H9 (cell line): ENCODE data around the gene ERCC2. TPM values are rescaled to one million over a fixed set of nuclear protein-coding genes. Genes with fewer than 3 reads are reported as not detected.
"Not testable (repeated sequence)": the region's sequence is repeated elsewhere in the genome, so short reads cannot be mapped to it uniquely, and the experiment has no call there.

Experiments used
- DNase-seq: peaks from one replicate; pipeline ENCODE4 v3.0.0-alpha.2; 2017
- H2AFZ ChIP-seq: one replicate; pipeline ENCODE4 v1.6.1; 2013; ENCODE audit warnings: mild to moderate bottlenecking, low read length, control low read depth, moderate library complexity
- H2AK5ac ChIP-seq: 2 replicates; pipeline ENCODE4 v1.6.1; 2013; ENCODE audit warnings: low read length, control low read depth, mixed read lengths; ENCODE audit not compliant: insufficient read length
- H2BK120ac ChIP-seq: one replicate; pipeline ENCODE4 v1.6.1; 2013; ENCODE audit warnings: low read depth, mild to moderate bottlenecking, low read length, control low read depth, inconsistent platforms; ENCODE audit not compliant: poor library complexity, severe bottlenecking
- H2BK12ac ChIP-seq: 2 replicates; pipeline ENCODE4 v1.6.1; 2013; ENCODE audit warnings: low read length, control low read depth, mixed read lengths, low read depth; ENCODE audit not compliant: insufficient read length
- H2BK15ac ChIP-seq: 2 replicates; pipeline ENCODE4 v1.6.1; 2013; ENCODE audit warnings: low read depth, low read length, control low read depth
- H2BK20ac ChIP-seq: one replicate; pipeline ENCODE4 v1.6.1; 2013; ENCODE audit warnings: low read depth, mild to moderate bottlenecking, low read length, control low read depth, inconsistent platforms; ENCODE audit not compliant: poor library complexity, severe bottlenecking
- H2BK5ac ChIP-seq: 2 replicates; pipeline ENCODE4 v1.6.1; 2013; ENCODE audit warnings: low read length, control low read depth, mixed read lengths; ENCODE audit not compliant: insufficient read length
- H3K14ac ChIP-seq: 2 replicates; pipeline ENCODE4 v1.6.1; 2013; ENCODE audit warnings: low read length, control low read depth; ENCODE audit not compliant: insufficient read depth
- H3K18ac ChIP-seq: 2 replicates; pipeline ENCODE4 v1.6.1; 2013; ENCODE audit warnings: low read depth, mild to moderate bottlenecking, mixed read lengths, low read length, control low read depth; ENCODE audit not compliant: insufficient read length
- H3K23ac ChIP-seq: 2 replicates; pipeline ENCODE4 v1.6.1; 2013; ENCODE audit warnings: low read length, control low read depth, mixed read lengths, low read depth; ENCODE audit not compliant: insufficient read length
- H3K23me2 ChIP-seq: 2 replicates; pipeline ENCODE4 v1.6.1; 2013; ENCODE audit warnings: low read depth, mild to moderate bottlenecking, mixed read lengths, low read length, control low read depth; ENCODE audit not compliant: insufficient read length, poor library complexity, severe bottlenecking
- H3K27ac ChIP-seq: 2 replicates; pipeline ENCODE4 v1.5.1; 2013; ENCODE audit warnings: low read length, control low read depth, mixed read lengths, low read depth; ENCODE audit not compliant: insufficient read length
- H3K27me3 ChIP-seq: 2 replicates; pipeline ENCODE4 v1.6.1; 2013; ENCODE audit warnings: low read length, control low read depth, inconsistent platforms; ENCODE audit not compliant: insufficient read depth
- H3K4ac ChIP-seq: 2 replicates; pipeline ENCODE4 v1.6.1; 2013; ENCODE audit warnings: low read depth, mild to moderate bottlenecking, control low read depth, inconsistent platforms, low read length, moderate library complexity
- H3K4me1 ChIP-seq: 2 replicates; pipeline ENCODE4 v1.6.1; 2013; ENCODE audit warnings: low read length, control low read depth, inconsistent platforms; ENCODE audit not compliant: insufficient read depth
- H3K4me2 ChIP-seq: 2 replicates; pipeline ENCODE4 v1.6.1; 2013; ENCODE audit warnings: low read length, control low read depth, mixed read lengths; ENCODE audit not compliant: insufficient read length, insufficient read depth
- H3K56ac ChIP-seq: 2 replicates; pipeline ENCODE4 v1.6.1; 2013; ENCODE audit warnings: low read depth, mild to moderate bottlenecking, mixed read lengths, low read length, control low read depth; ENCODE audit not compliant: insufficient read length
- H3K79me1 ChIP-seq: 2 replicates; pipeline ENCODE4 v1.6.1; 2013; ENCODE audit warnings: low read depth, mild to moderate bottlenecking, moderate library complexity, low read length, control low read depth, inconsistent platforms; ENCODE audit not compliant: insufficient read depth, poor library complexity, severe bottlenecking
- H3K79me2 ChIP-seq: 2 replicates; pipeline ENCODE4 v1.6.1; 2013; ENCODE audit warnings: low read length, control low read depth, inconsistent platforms; ENCODE audit not compliant: insufficient read depth
- H3K9ac ChIP-seq: 2 replicates; pipeline ENCODE4 v1.6.1; 2013; ENCODE audit warnings: low read length, control low read depth, mixed read lengths; ENCODE audit not compliant: insufficient read length; ENCODE audit errors: extremely low read depth
- H3K9me3 ChIP-seq: one replicate; pipeline ENCODE4 v1.6.1; 2013; ENCODE audit warnings: low read depth, low read length, inconsistent platforms; ENCODE audit not compliant: control insufficient read depth
- H3T11ph ChIP-seq: one replicate; pipeline ENCODE4 v1.6.1; 2013; ENCODE audit warnings: mild to moderate bottlenecking, low read length, control low read depth, inconsistent platforms
- H4K20me1 ChIP-seq: one replicate; pipeline ENCODE4 v1.6.1; 2013; ENCODE audit not compliant: control insufficient read depth, insufficient read length, insufficient read depth
- H4K5ac ChIP-seq: 2 replicates; pipeline ENCODE4 v1.6.1; 2013; ENCODE audit warnings: low read depth, mild to moderate bottlenecking, mixed read lengths, low read length, control low read depth; ENCODE audit not compliant: insufficient read length
- H4K8ac ChIP-seq: replicated peaks from 2 replicates; pipeline ENCODE4 v1.6.1; 2013; ENCODE audit warnings: low read length, control low read depth, mixed read lengths, low read depth; ENCODE audit not compliant: insufficient read length
- H4K91ac ChIP-seq: 2 replicates; pipeline ENCODE4 v1.6.1; 2013; ENCODE audit warnings: low read depth, mild to moderate bottlenecking, moderate library complexity, mixed read lengths, low read length, control low read depth; ENCODE audit not compliant: insufficient read length
- H3K27ac Mint-ChIP-seq, 3 experiments: 2 replicates in 2 of 3; 3 replicates in 1 of 3; pipeline ENCODE4 v1.8.0; 2020 to 2021; ENCODE audit warnings: mixed read lengths in 3 of 3, mild to moderate bottlenecking in 1 of 3, moderate library complexity in 1 of 3
- H3K27me3 Mint-ChIP-seq: 2 replicates; pipeline ENCODE4 v1.8.0; 2021; ENCODE audit warnings: low read depth, mild to moderate bottlenecking, moderate library complexity, mixed read lengths
- H3K36me3 Mint-ChIP-seq, 3 experiments: 2 replicates in 2 of 3; 3 replicates in 1 of 3; pipeline ENCODE4 v1.8.0; 2020 to 2021; ENCODE audit warnings: low read depth in 3 of 3, mixed read lengths in 3 of 3; ENCODE audit not compliant: insufficient read depth in 1 of 3
- H3K4me1 Mint-ChIP-seq, 2 experiments: 2 replicates each; pipeline ENCODE4 v1.8.0; 2020; ENCODE audit warnings: mixed read lengths in 2 of 2
- H3K4me3 Mint-ChIP-seq, 2 experiments: 2 replicates in 1 of 2; 3 replicates in 1 of 2; pipeline ENCODE4 v1.8.0; 2020 to 2021; ENCODE audit warnings: mild to moderate bottlenecking in 2 of 2, mixed read lengths in 2 of 2, moderate library complexity in 1 of 2
- H3K9me3 Mint-ChIP-seq, 2 experiments: 2 replicates in 1 of 2; 3 replicates in 1 of 2; pipeline ENCODE4 v1.8.0; 2020; ENCODE audit warnings: mild to moderate bottlenecking in 2 of 2, mixed read lengths in 2 of 2, moderate library complexity in 1 of 2
- WGBS: extraction: QIAGEN DNeasy Blood & Tissue Kit; methylation state at CpG from one replicate; pipeline ENCODE4 v1.1.7; 2013; ENCODE audit warnings: missing lambda C conversion rate, low lambda C conversion rate, mixed read lengths; ENCODE audit not compliant: insufficient read length; ENCODE audit errors: extremely low coverage; 5-methylcytosine and 5-hydroxymethylcytosine counted together
- total RNA-seq: library from RNA; stranded (reverse); gene quantifications from 2 replicates; pipeline ENCODE4 v1.2.1, GENCODE V29; 2021
- TF ChIP-seq, protein P1 (sequence below): fragments of 200-600 bp; sonication (generic); conservative IDR thresholded peaks from 3 replicates; pipeline ENCODE4 v1.8.0; 2021; ENCODE audit warnings: antibody characterized with exemption, mild to moderate bottlenecking

The ERCC2 gene
- total RNA-seq, 1 experiment from 2014 or later = 98.7 TPM

DNA sequence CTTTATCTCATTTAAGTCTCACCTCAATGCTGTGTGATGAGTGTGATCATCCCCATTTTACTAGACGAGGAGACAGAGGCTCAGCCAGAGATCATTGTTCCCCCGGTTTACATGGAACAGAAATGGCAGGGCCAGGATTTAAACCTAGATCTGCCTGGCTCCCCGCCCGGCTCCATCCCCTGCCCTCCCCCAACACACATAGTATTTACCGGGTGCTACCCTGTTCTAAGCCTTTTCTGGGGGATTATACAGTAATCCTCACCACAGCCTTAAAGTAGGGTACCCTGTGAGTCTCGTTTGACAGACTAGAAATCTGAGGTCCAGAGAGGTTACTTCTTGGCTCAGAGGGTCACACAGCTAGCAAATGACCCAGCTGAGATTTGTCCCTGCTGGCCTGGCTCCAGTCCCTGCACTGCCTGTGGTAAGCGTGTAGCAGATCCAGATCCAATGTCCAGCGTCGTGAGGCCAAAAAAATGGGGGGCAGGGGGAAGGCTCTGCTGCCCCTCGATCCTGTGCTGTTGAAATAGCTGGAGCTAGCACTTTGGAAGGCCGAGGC lies 33.6 kb downstream of the ERCC2 start:
- Histone ChIP-seq H4K8ac (no peak overlapping the region), H4K20me1 (peaks cover 2% of the 10 kb centered on the region), H2BK120ac (no peak overlapping the region), H3K14ac (no peak overlapping the region; the same call in 1 of the 2 replicates), H2AK5ac (no peak overlapping the region), H3K56ac (no peak overlapping the region), H2BK20ac (no peak overlapping the region), H3K4ac (no peak overlapping the region), H2AFZ (no peak overlapping the region), H4K5ac (no peak overlapping the region), H3K4me1 (no peaks in the 10 kb centered on the region), H3K27ac (no peak overlapping the region), H3K23me2 (peaks cover 9% of the 10 kb centered on the region), H3K79me1 (no peaks in the 10 kb centered on the region), H3K23ac (no peak overlapping the region), H3K27me3 (peaks cover 4% of the 10 kb centered on the region), H2BK15ac (no peak overlapping the region), H2BK5ac (no peak overlapping the region), H3K18ac (no peak overlapping the region), H3T11ph (no peak overlapping the region), H3K9me3 (no peaks in the 10 kb centered on the region), H3K79me2 (no peaks in the 10 kb centered on the region), H3K9ac (no peak overlapping the region), H2BK12ac (no peak overlapping the region), H3K4me2 (no peak overlapping the region), H4K91ac (no peak overlapping the region)
- Mint-ChIP-seq H3K27ac (no peak overlapping the region), H3K4me1 (peaks cover 3 to 11% of the 10 kb centered on the region in 2 experiments; a peak in 3 of 4 replicates), H3K9me3 (no peaks in the 10 kb centered on the region; a peak in 2 of 5 replicates), H3K36me3 (no peaks in the 10 kb centered on the region), H3K27me3 (peaks cover 32% of the 10 kb centered on the region), H3K4me3 (no peak overlapping the region)
- no CpG with 5 or more reads among the region's 11 CpGs for WGBS
- TF ChIP-seq, protein P1, sequence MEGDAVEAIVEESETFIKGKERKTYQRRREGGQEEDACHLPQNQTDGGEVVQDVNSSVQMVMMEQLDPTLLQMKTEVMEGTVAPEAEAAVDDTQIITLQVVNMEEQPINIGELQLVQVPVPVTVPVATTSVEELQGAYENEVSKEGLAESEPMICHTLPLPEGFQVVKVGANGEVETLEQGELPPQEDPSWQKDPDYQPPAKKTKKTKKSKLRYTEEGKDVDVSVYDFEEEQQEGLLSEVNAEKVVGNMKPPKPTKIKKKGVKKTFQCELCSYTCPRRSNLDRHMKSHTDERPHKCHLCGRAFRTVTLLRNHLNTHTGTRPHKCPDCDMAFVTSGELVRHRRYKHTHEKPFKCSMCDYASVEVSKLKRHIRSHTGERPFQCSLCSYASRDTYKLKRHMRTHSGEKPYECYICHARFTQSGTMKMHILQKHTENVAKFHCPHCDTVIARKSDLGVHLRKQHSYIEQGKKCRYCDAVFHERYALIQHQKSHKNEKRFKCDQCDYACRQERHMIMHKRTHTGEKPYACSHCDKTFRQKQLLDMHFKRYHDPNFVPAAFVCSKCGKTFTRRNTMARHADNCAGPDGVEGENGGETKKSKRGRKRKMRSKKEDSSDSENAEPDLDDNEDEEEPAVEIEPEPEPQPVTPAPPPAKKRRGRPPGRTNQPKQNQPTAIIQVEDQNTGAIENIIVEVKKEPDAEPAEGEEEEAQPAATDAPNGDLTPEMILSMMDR = no peak
- no peak for DNase-seq

DNA sequence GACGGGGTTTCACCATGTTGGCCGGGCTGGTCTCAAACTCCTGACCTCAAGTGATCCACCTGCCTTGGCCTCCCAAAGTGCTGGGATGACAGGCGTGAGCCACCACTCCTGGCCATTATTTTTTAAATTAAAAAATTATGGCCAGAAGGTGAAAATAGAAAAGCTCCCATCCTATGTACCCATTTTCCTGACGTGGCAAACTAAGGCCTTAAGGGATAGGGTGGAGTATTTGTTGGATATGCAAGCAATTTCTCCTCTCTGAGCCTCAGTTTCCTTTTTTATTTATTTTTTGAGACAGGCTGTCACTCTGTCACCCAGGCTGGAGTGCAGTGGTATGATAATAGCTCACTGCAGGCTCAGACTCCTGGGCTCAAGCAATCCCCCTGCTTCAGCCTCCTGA lies 35.5 kb downstream of the ERCC2 start:
- not testable (repeated sequence) for H3K27ac Mint-ChIP-seq, H3K56ac ChIP-seq, H3K18ac ChIP-seq, H3K27me3 ChIP-seq, H4K5ac ChIP-seq, H2BK5ac ChIP-seq, H2BK15ac ChIP-seq, H4K20me1 ChIP-seq, DNase-seq, H3K27ac ChIP-seq, H3K36me3 Mint-ChIP-seq, H3K9me3 ChIP-seq, H2AFZ ChIP-seq, H3K4me1 Mint-ChIP-seq, H3K4me1 ChIP-seq, H3K79me2 ChIP-seq, H3K79me1 ChIP-seq, H3K14ac ChIP-seq, H3K9ac ChIP-seq, H3K4me3 Mint-ChIP-seq, H4K91ac ChIP-seq, H2BK20ac ChIP-seq, H3K9me3 Mint-ChIP-seq, H3K23me2 ChIP-seq, H2AK5ac ChIP-seq, H3K23ac ChIP-seq, H3K4me2 ChIP-seq, H2BK12ac ChIP-seq, H2BK120ac ChIP-seq, H3K4ac ChIP-seq, H4K8ac ChIP-seq, H3T11ph ChIP-seq
- WGBS = no CpG with 5 or more reads among the region's 4 CpGs
- H3K27me3 Mint-ChIP-seq = peaks cover 28% of the 10 kb centered on the region
